Left ventricle myocardium inferior (tissue), 1 donor: Measurements from ENCODE around the gene C2orf68. TPM values are rescaled to one million over a fixed set of nuclear protein-coding genes. Genes with fewer than 3 reads are reported as not detected.
"Not testable (repeated sequence)": the region's sequence is repeated elsewhere in the genome, so short reads cannot be mapped to it uniquely, and the experiment has no call there.

Experiments used
- DNase-seq: peaks from one replicate; pipeline ENCODE4 v3.0.0-alpha.2; 2020
- H3K27ac ChIP-seq: fragments of 200-600 bp; replicated peaks from 2 replicates; pipeline ENCODE4 v1.8.0; 2021
- H3K27me3 ChIP-seq: fragments of 200-600 bp; 2 replicates; pipeline ENCODE4 v1.8.0; 2021; ENCODE audit warnings: low read depth
- H3K36me3 ChIP-seq: fragments of 200-600 bp; 2 replicates; pipeline ENCODE4 v1.8.0; 2021
- H3K4me1 ChIP-seq: fragments of 200-600 bp; 2 replicates; pipeline ENCODE4 v1.8.0; 2021
- H3K4me3 ChIP-seq: fragments of 200-600 bp; 2 replicates; pipeline ENCODE4 v1.8.0; 2021; ENCODE audit warnings: mild to moderate bottlenecking, moderate library complexity
- H3K9me3 ChIP-seq: fragments of 200-600 bp; replicated peaks from 2 replicates; pipeline ENCODE4 v1.8.0; 2021
- CTCF ChIP-seq: fragments of 200-600 bp; IDR thresholded peaks from 2 replicates; pipeline ENCODE4 v1.8.0; 2021; ENCODE audit warnings: antibody characterized with exemption, mild to moderate bottlenecking, borderline replicate concordance
- intact Hi-C: fragments of 100-400 bp; cut with micrococcal nuclease; formaldehyde crosslinking; loops from one replicate; pipeline ENCODE4 v1.11.0; 2022
- total RNA-seq: library from RNA; stranded (reverse); fragmentation: NEBNext Ultra II Directional; extraction: Animal tissue kit (Norgen Biotek cat#: 25700); gene quantifications from one replicate; pipeline ENCODE4 v1.2.1, GENCODE V29; 2021
- donor health status: DM: no; HTN: yes; CAD: no; lungs with severe emphysema.

Gene C2orf68
- total RNA-seq, 1 donor from 2014 or later, result 25.1 TPM

GRCh38 chr2:85623991-85624390 lies 12.1 kb upstream of the C2orf68 start:
- no peak for DNase-seq
- H3K4me3 ChIP-seq, result no peak overlapping the region
- TF ChIP-seq CTCF, result no peak
- H3K36me3 ChIP-seq, result peaks cover 99% of the 10 kb centered on the region
- peaks cover 22% of the 10 kb centered on the region for H3K4me1 ChIP-seq
- H3K9me3 ChIP-seq, result no peaks in the 10 kb centered on the region
- no peaks in the 10 kb centered on the region for H3K27me3 ChIP-seq
- intact Hi-C loops, result no loop called here
- H3K27ac ChIP-seq, result peak overlapping the region; percentile 54

- intact Hi-C loops, result no loop called here
- no peak for TF ChIP-seq CTCF
These were observed 9.5 kb upstream of the C2orf68 start for GRCh38 chr2:85621338-85621737.

GRCh38 chr2:85619617-85620016 lies 7.8 kb upstream of the C2orf68 start:
- no peaks in the 10 kb centered on the region for H3K27me3 ChIP-seq
- no peak overlapping the region for H3K4me3 ChIP-seq
- no peak for DNase-seq
- no peak overlapping the region for H3K27ac ChIP-seq
- TF ChIP-seq CTCF, result no peak
- intact Hi-C loops, result no loop called here
- H3K4me1 ChIP-seq, result peaks cover 54% of the 10 kb centered on the region
- no peaks in the 10 kb centered on the region for H3K9me3 ChIP-seq
- peaks cover 57% of the 10 kb centered on the region for H3K36me3 ChIP-seq

More at GRCh38 chr2:85621338-85621737, 9.5 kb upstream of the C2orf68 start:
- H3K27ac ChIP-seq, result no peak overlapping the region
- no peaks in the 10 kb centered on the region for H3K27me3 ChIP-seq
- H3K36me3 ChIP-seq, result peaks cover 75% of the 10 kb centered on the region
- no peak for DNase-seq
- H3K4me1 ChIP-seq, result peaks cover 49% of the 10 kb centered on the region
- no peak overlapping the region for H3K4me3 ChIP-seq
- H3K9me3 ChIP-seq, result no peaks in the 10 kb centered on the region

GRCh38 chr2:85617723-85618122 lies 5.9 kb upstream of the C2orf68 start:
- DNase-seq, intact Hi-C loops, H3K27ac ChIP-seq, H3K9me3 ChIP-seq, H3K27me3 ChIP-seq: not testable (repeated sequence)
- Histone ChIP-seq H3K4me3 (peak overlapping the region; percentile 99), H3K36me3 (peaks cover 39% of the 10 kb centered on the region), H3K4me1 (peaks cover 43% of the 10 kb centered on the region)

- H3K36me3 ChIP-seq, result peaks cover 15% of the 10 kb centered on the region
- H3K27ac ChIP-seq, result peak overlapping the region; percentile 90
- no peak for TF ChIP-seq CTCF
- intact Hi-C loops, result no loop called here
- DNase-seq, result no peak
- H3K4me3 ChIP-seq, result peak overlapping the region; percentile 99
- no peaks in the 10 kb centered on the region for H3K9me3 ChIP-seq
- peaks cover 64% of the 10 kb centered on the region for H3K4me1 ChIP-seq
- no peaks in the 10 kb centered on the region for H3K27me3 ChIP-seq
These were observed 3.5 kb upstream of the C2orf68 start for GRCh38 chr2:85615413-85615728.

- H3K27ac ChIP-seq, H3K4me3 ChIP-seq, intact Hi-C loops, H3K9me3 ChIP-seq, DNase-seq, H3K27me3 ChIP-seq: not testable (repeated sequence)
- H3K36me3 ChIP-seq, result peaks cover 10% of the 10 kb centered on the region
- peaks cover 70% of the 10 kb centered on the region for H3K4me1 ChIP-seq
These were observed 2.9 kb upstream of the C2orf68 start for GRCh38 chr2:85614757-85615156.
